ENCODE data around the gene MMEL1.
"Not testable (repeated sequence)": the region's sequence is repeated elsewhere in the genome, so short reads cannot be mapped to it uniquely, and the experiment has no call there.

- not testable (repeated sequence) for TF ChIP-seq CTCF (conservative IDR thresholded peaks at IDR 0.05; ENCODE audit: low read depth in 2 of 2); POLR2AphosphoS5 (IDR thresholded peaks at IDR 0.05; ENCODE audit: low read depth); EZH2 (IDR thresholded peaks at IDR 0.05; ENCODE audit: low read depth, unreplicated experiment); REST (IDR thresholded peaks at IDR 0.05; ENCODE audit: unreplicated experiment); JUNB (IDR thresholded peaks at IDR 0.05; ENCODE audit: unreplicated experiment); CREB1 (CRISPR knock-in tag; IDR thresholded peaks at IDR 0.05; ENCODE audit: low read depth); ETS1 (IDR thresholded peaks at IDR 0.05)
Observed at GRCh38 chr1:2569703-2570102, 63.1 kb downstream of the MMEL1 start.

Data from GM23338 (cell line).